CD4-positive, CD25-positive, alpha-beta regulatory T cell (primary cell): Measurements from ENCODE around the gene PROP1. TPM values are rescaled to one million over a fixed set of nuclear protein-coding genes. Genes with fewer than 3 reads are reported as not detected.
"Not testable (repeated sequence)": the region's sequence is repeated elsewhere in the genome, so short reads cannot be mapped to it uniquely, and the experiment has no call there.

ENCODE experiments used
- ATAC-seq, 2 donors: fragments of 150-1000 bp; cut with Tn5 transposase; one replicate each; pipeline ENCODE4 v1.10.0; 2021; ENCODE audit warnings: low read depth in 2 of 2, moderate number of reproducible peaks in 2 of 2, moderate library complexity in 1 of 2
- DNase-seq, 3 donors: peaks; one replicate each; pipeline versions ENCODE4 v3.0.0 to v3.0.0-alpha.2; 2012 to 2022; ENCODE audit warnings: mixed read lengths in 1 of 3
- H3K27ac ChIP-seq: one replicate; pipeline ENCODE4 v1.7.0; 2013; ENCODE audit warnings: mild to moderate bottlenecking, low read length; ENCODE audit not compliant: insufficient read depth, poor library complexity, severe bottlenecking
- H3K27me3 ChIP-seq: one replicate; pipeline ENCODE4 v1.7.0; 2013; ENCODE audit warnings: low read length; ENCODE audit not compliant: control insufficient read depth, insufficient read depth
- H3K36me3 ChIP-seq: one replicate; pipeline ENCODE4 v1.7.0; 2013; ENCODE audit warnings: mild to moderate bottlenecking, low read length, moderate library complexity; ENCODE audit not compliant: control insufficient read depth, insufficient read depth
- H3K4me1 ChIP-seq: 2 replicates; pipeline ENCODE4 v1.7.0; 2013; ENCODE audit warnings: mild to moderate bottlenecking, low read length; ENCODE audit not compliant: insufficient read depth, control insufficient read depth, poor library complexity, severe bottlenecking
- H3K4me3 ChIP-seq: one replicate; pipeline ENCODE4 v1.7.0; 2013; ENCODE audit warnings: low read depth, mild to moderate bottlenecking, low read length, moderate library complexity
- H3K9me3 ChIP-seq, 2 experiments: 1 replicate in 1 of 2; 2 replicates in 1 of 2; pipeline ENCODE4 v1.7.0; 2013; ENCODE audit warnings: low read length in 2 of 2, mild to moderate bottlenecking in 1 of 2, moderate library complexity in 1 of 2; ENCODE audit not compliant: control insufficient read depth in 2 of 2
- H3K27ac Mint-ChIP-seq, 3 donors: one replicate each; pipeline ENCODE4 v1.8.0; 2020 to 2022; ENCODE audit warnings: mild to moderate bottlenecking in 3 of 3, mixed read lengths in 3 of 3, moderate library complexity in 2 of 3
- H3K27me3 Mint-ChIP-seq: one replicate; pipeline ENCODE4 v1.8.0; 2022; ENCODE audit warnings: mild to moderate bottlenecking, mixed read lengths
- H3K36me3 Mint-ChIP-seq: one replicate; pipeline ENCODE4 v1.8.0; 2020; ENCODE audit warnings: mixed read lengths
- H3K4me1 Mint-ChIP-seq, 4 donors: one replicate each; pipeline ENCODE4 v1.8.0; 2020 to 2022; ENCODE audit warnings: mixed read lengths in 4 of 4, mild to moderate bottlenecking in 1 of 4
- H3K4me3 Mint-ChIP-seq, 4 donors: one replicate each; pipeline ENCODE4 v1.8.0; 2020 to 2022; ENCODE audit warnings: mild to moderate bottlenecking in 4 of 4, mixed read lengths in 4 of 4, moderate library complexity in 3 of 4
- H3K9me3 Mint-ChIP-seq, 7 donors: one replicate each; pipeline ENCODE4 v1.8.0; 2020 to 2022; ENCODE audit warnings: mixed read lengths in 7 of 7, mild to moderate bottlenecking in 3 of 7, moderate library complexity in 2 of 7
- polyA plus RNA-seq, 4 donors: library from polyadenylated mRNA; unstranded; fragments of 300-500 nt; fragmentation: Illumina TruSeq; gene quantifications; one replicate each; pipeline ENCODE4 v1.2.3, GENCODE V29; 2021
- total RNA-seq: library from RNA; stranded (reverse); gene quantifications from one replicate; pipeline ENCODE4 v1.2.3, GENCODE V29; 2022

PROP1 gene
- total RNA-seq (not detected), polyA plus RNA-seq (not detected)

GRCh38 chr5:177995691-177996595, at the start of gene PROP1:
TSS of gene PROP1 (minus strand) at chr5:177996242. CDS start at chr5:177995933, 309 bp downstream.
- Mint-ChIP-seq H3K27me3 (peaks cover 10% of the 10 kb centered on the region), H3K9me3 (peaks cover 0 to 2% (median 0%) of the 10 kb centered on the region in 7 donors), H3K4me3 (no peak within 1 kb of the TSS), H3K4me1 (no peaks in the 10 kb centered on the region), H3K27ac (peak within 1 kb of the TSS in 2 of 3 donors; percentile 4 to 24), H3K36me3 (no peaks in the 10 kb centered on the region)
- DNase-seq (no peak), ATAC-seq (no peak)
- no peak within 1 kb of the TSS for H3K4me3 ChIP-seq
- H3K36me3 ChIP-seq, result no peaks in the 10 kb centered on the region
- peaks cover 9% of the 10 kb centered on the region for H3K27me3 ChIP-seq
- H3K4me1 ChIP-seq, result no peaks in the 10 kb centered on the region
- no peaks in the 10 kb centered on the region for H3K9me3 ChIP-seq
- H3K27ac ChIP-seq, result no peak within 1 kb of the TSS

- H3K4me1 ChIP-seq, DNase-seq, ATAC-seq, H3K4me1 Mint-ChIP-seq, H3K4me3 Mint-ChIP-seq, H3K27me3 ChIP-seq, H3K27ac ChIP-seq, H3K4me3 ChIP-seq, H3K27ac Mint-ChIP-seq, H3K9me3 Mint-ChIP-seq, H3K36me3 ChIP-seq, H3K36me3 Mint-ChIP-seq, H3K9me3 ChIP-seq, H3K27me3 Mint-ChIP-seq: not testable (repeated sequence)
Measured at GRCh38 chr5:178019379-178020030, 23.5 kb upstream of the PROP1 start.

GRCh38 chr5:178012758-178013157, 16.7 kb upstream of the PROP1 start:
- not testable (repeated sequence) for H3K27me3 Mint-ChIP-seq, H3K27ac Mint-ChIP-seq, H3K36me3 ChIP-seq, H3K9me3 Mint-ChIP-seq, H3K4me3 ChIP-seq, H3K4me3 Mint-ChIP-seq, H3K27me3 ChIP-seq, DNase-seq, H3K4me1 ChIP-seq, H3K27ac ChIP-seq, H3K9me3 ChIP-seq, H3K4me1 Mint-ChIP-seq, ATAC-seq, H3K36me3 Mint-ChIP-seq

- H3K9me3 ChIP-seq, H3K36me3 ChIP-seq, H3K36me3 Mint-ChIP-seq, H3K27me3 ChIP-seq, H3K27ac ChIP-seq, H3K4me3 ChIP-seq, H3K27ac Mint-ChIP-seq, DNase-seq, H3K4me3 Mint-ChIP-seq, H3K9me3 Mint-ChIP-seq, H3K4me1 ChIP-seq, H3K27me3 Mint-ChIP-seq, H3K4me1 Mint-ChIP-seq, ATAC-seq: not testable (repeated sequence)
Measured at GRCh38 chr5:178011816-178012554, 15.9 kb upstream of the PROP1 start.

- H3K4me3 Mint-ChIP-seq, result peak overlapping the region in 2 of 4 donors; percentile 83 to 86
Measured at GRCh38 chr5:178007272-178007671, 11.2 kb upstream of the PROP1 start.

GRCh38 chr5:178006536-178007231, 10.6 kb upstream of the PROP1 start:
- H3K4me1 ChIP-seq, H3K9me3 Mint-ChIP-seq, H3K9me3 ChIP-seq, H3K4me3 ChIP-seq, H3K36me3 Mint-ChIP-seq, H3K36me3 ChIP-seq, H3K27me3 ChIP-seq, H3K4me1 Mint-ChIP-seq: not testable (repeated sequence)
- ATAC-seq (peak; percentile 86 to 92), DNase-seq (peak in 2 of 3 donors; percentile 29 to 58)
- H3K4me3 Mint-ChIP-seq, result peak overlapping the region in 2 of 4 donors; percentile 83 to 86
- H3K27ac ChIP-seq, result peak overlapping the region; percentile 14
- H3K27me3 Mint-ChIP-seq, result peaks cover 26% of the 10 kb centered on the region
- peak overlapping the region in 2 of 3 donors; percentile 59 to 96 for H3K27ac Mint-ChIP-seq

More at GRCh38 chr5:178007272-178007671, 11.2 kb upstream of the PROP1 start:
- H3K36me3 ChIP-seq, H3K4me1 ChIP-seq, H3K36me3 Mint-ChIP-seq, H3K27me3 ChIP-seq, H3K4me1 Mint-ChIP-seq, H3K9me3 Mint-ChIP-seq, DNase-seq, ATAC-seq, H3K4me3 ChIP-seq, H3K9me3 ChIP-seq, H3K27ac ChIP-seq: not testable (repeated sequence)
- Mint-ChIP-seq H3K27ac (peak overlapping the region in 1 of 3 donors; percentile 59), H3K27me3 (peaks cover 24% of the 10 kb centered on the region)

GRCh38 chr5:178006181-178006535, 10.1 kb upstream of the PROP1 start:
- not testable (repeated sequence) for H3K4me1 Mint-ChIP-seq, H3K4me1 ChIP-seq, H3K36me3 Mint-ChIP-seq, H3K9me3 Mint-ChIP-seq, H3K36me3 ChIP-seq, H3K27ac ChIP-seq, H3K27ac Mint-ChIP-seq, H3K27me3 ChIP-seq, DNase-seq, H3K4me3 ChIP-seq, H3K9me3 ChIP-seq
- Mint-ChIP-seq H3K27me3 (peaks cover 26% of the 10 kb centered on the region), H3K4me3 (peak overlapping the region in 3 of 4 donors; percentile 9 to 83 (median 82))
- ATAC-seq, result peak in 1 of 2 donors; percentile 4
